B cell (primary cell): ENCODE data around the gene PTAR1. TPM values are rescaled to one million over a fixed set of nuclear protein-coding genes. Genes with fewer than 3 reads are reported as not detected.

ENCODE experiments used
- ATAC-seq: fragments of 200-7000 bp; cut with Tn5 transposase; one replicate; pipeline ENCODE4 v1.10.0; 2021; ENCODE audit warnings: low read depth, mild to moderate bottlenecking, moderate number of reproducible peaks, moderate library complexity
- CTCF ChIA-PET: fragments of 350-600 bp; sonication (Branson Sonifier 250); formaldehyde crosslinking; loops from one replicate; lab custom pipeline; 2021; ENCODE audit warnings: antibody characterized with exemption, inconsistent platforms; lab: Charles Lee
- POLR2A ChIA-PET: fragments of 350-600 bp; sonication (Branson Sonifier 250); formaldehyde crosslinking; loops from one replicate; lab custom pipeline; 2021; ENCODE audit warnings: antibody characterized with exemption; lab: Charles Lee
- DNase-seq: peaks from one replicate; pipeline ENCODE4 v3.0.0; 2013
- H2AFZ ChIP-seq: 2 replicates; pipeline ENCODE4 v1.6.1; 2012; ENCODE audit warnings: mild to moderate bottlenecking, low read depth, low read length; ENCODE audit not compliant: insufficient read depth, poor library complexity, severe bottlenecking
- H3K27ac ChIP-seq, 2 donors: 1 replicate in 1 of 2; 2 replicates in 1 of 2; pipeline ENCODE4 v1.5.1; 2012 to 2013; ENCODE audit warnings: low read length in 2 of 2, mild to moderate bottlenecking in 2 of 2, moderate library complexity in 1 of 2
- H3K27me3 ChIP-seq, 4 experiments: fragments of 200-600 bp in 1 of 4; sonication (generic) in 1 of 4; replicated peaks in 1 of 4; 1 replicate in 2 of 4; 2 replicates in 2 of 4; pipeline versions ENCODE4 v1.6.1 to v1.7.0; 2013 to 2016; ENCODE audit warnings: low read length in 3 of 4, mild to moderate bottlenecking in 2 of 4, mixed read lengths in 1 of 4, moderate library complexity in 1 of 4; ENCODE audit not compliant: insufficient read depth in 4 of 4, control insufficient read depth in 3 of 4; ENCODE audit errors: control extremely low read depth in 1 of 4
- H3K36me3 ChIP-seq, 2 experiments: replicated peaks in 1 of 2; 1 replicate in 1 of 2; 2 replicates in 1 of 2; pipeline versions ENCODE4 v1.6.1 to v1.7.1; 2013; ENCODE audit warnings: low read length in 1 of 2; ENCODE audit not compliant: insufficient read depth in 2 of 2, control insufficient read depth in 1 of 2; ENCODE audit errors: control extremely low read depth in 1 of 2, extremely low read depth in 1 of 2
- H3K4me1 ChIP-seq, 2 donors: fragments of 200-600 bp in 1 of 2; sonication (generic) in 1 of 2; 1 replicate in 1 of 2; 2 replicates in 1 of 2; pipeline versions ENCODE4 v1.5.1 to v1.6.1; 2013 to 2017; ENCODE audit warnings: low read length in 2 of 2; ENCODE audit not compliant: control insufficient read depth in 2 of 2, insufficient read depth in 2 of 2
- H3K4me2 ChIP-seq: replicated peaks from 2 replicates; pipeline ENCODE3; 2012; ENCODE audit warnings: mild to moderate bottlenecking, low read depth, low read length; ENCODE audit not compliant: poor library complexity, severe bottlenecking
- H3K4me3 ChIP-seq, 5 experiments: fragments of 200-600 bp in 1 of 5; sonication (generic) in 1 of 5; 1 replicate in 3 of 5; 2 replicates in 2 of 5; pipeline versions ENCODE4 v1.5.1 to v1.7.0; 2011 to 2016; ENCODE audit warnings: low read length in 4 of 5, mild to moderate bottlenecking in 4 of 5, low read depth in 2 of 5, control low read depth in 1 of 5, moderate library complexity in 1 of 5; ENCODE audit not compliant: insufficient read depth in 1 of 5; ENCODE audit errors: control extremely low read depth in 1 of 5, extremely low read depth in 1 of 5
- H3K79me2 ChIP-seq: fragments of 200-600 bp; sonication (generic); one replicate; pipeline ENCODE4 v1.6.0; 2016; ENCODE audit warnings: low read length; ENCODE audit not compliant: control insufficient read depth, insufficient read depth
- H3K9ac ChIP-seq: fragments of 200-600 bp; sonication (generic); 2 replicates; pipeline ENCODE4 v1.6.1; 2017; ENCODE audit warnings: mild to moderate bottlenecking, low read length, moderate library complexity
- H3K9me3 ChIP-seq, 3 donors: one replicate each; pipeline versions ENCODE4 v1.6.1 to v1.7.1; 2013; ENCODE audit warnings: low read length in 2 of 3; ENCODE audit not compliant: control insufficient read depth in 2 of 3, insufficient read depth in 1 of 3; ENCODE audit errors: control extremely low read depth in 1 of 3
- H4K20me1 ChIP-seq: 2 replicates; pipeline ENCODE4 v1.6.0; 2012; ENCODE audit warnings: mild to moderate bottlenecking, low read length; ENCODE audit not compliant: insufficient read depth, control insufficient read depth, poor library complexity, severe bottlenecking
- H3K27ac Mint-ChIP-seq: one replicate; pipeline ENCODE4 v1.8.0; 2021; ENCODE audit warnings: mixed read lengths
- H3K27me3 Mint-ChIP-seq: one replicate; pipeline ENCODE4 v1.8.0; 2021; ENCODE audit warnings: mixed read lengths
- H3K4me1 Mint-ChIP-seq: one replicate; pipeline ENCODE4 v1.8.0; 2021; ENCODE audit warnings: mixed read lengths
- H3K4me3 Mint-ChIP-seq: one replicate; pipeline ENCODE4 v1.8.0; 2021; ENCODE audit warnings: mixed read lengths
- H3K9me3 Mint-ChIP-seq: one replicate; pipeline ENCODE4 v1.8.0; 2022; ENCODE audit warnings: mixed read lengths; ENCODE audit not compliant: insufficient read depth
- EZH2 ChIP-seq: IDR thresholded peaks from 2 replicates; pipeline ENCODE4 v1.6.1; 2012; ENCODE audit warnings: borderline replicate concordance, low read depth, mild to moderate bottlenecking, moderate library complexity, low read length; ENCODE audit not compliant: insufficient read depth, poor library complexity, severe bottlenecking
- WGBS: methylation state at CpG from one replicate; pipeline ENCODE4 v1.1.5; 2013; ENCODE audit warnings: missing lambda C conversion rate; ENCODE audit not compliant: insufficient coverage; 5-methylcytosine and 5-hydroxymethylcytosine counted together
- intact Hi-C: fragments of 100-400 bp; cut with micrococcal nuclease; formaldehyde crosslinking; loops from one replicate; pipeline ENCODE4 v1.10.0; 2022
- polyA plus RNA-seq: library from polyadenylated mRNA; depleted of rRNA; stranded (reverse); fragments of >200 nt; gene quantifications from 2 replicates; pipeline ENCODE4 v1.2.3, GENCODE V29; 2012
- total RNA-seq, 2 donors: library from RNA; stranded (reverse); fragments of 120-200 nt in 1 of 2; gene quantifications; 1 replicate in 1 of 2; 2 replicates in 1 of 2; pipeline versions ENCODE4 v1.2.3 to v1.2.4, GENCODE V29; 2013 to 2022
- TF ChIP-seq, protein P1 (sequence below): fragments of 200-600 bp; IDR thresholded peaks from one replicate; pipeline ENCODE4 v1.8.0; 2022; ENCODE audit warnings: antibody characterized with exemption, mild to moderate bottlenecking

PTAR1 gene
- total and polyA plus RNA-seq, 2 donors (not counting 1 experiment from before 2014, with no cell fraction given): 20.5 to 72.1 TPM

DNA sequence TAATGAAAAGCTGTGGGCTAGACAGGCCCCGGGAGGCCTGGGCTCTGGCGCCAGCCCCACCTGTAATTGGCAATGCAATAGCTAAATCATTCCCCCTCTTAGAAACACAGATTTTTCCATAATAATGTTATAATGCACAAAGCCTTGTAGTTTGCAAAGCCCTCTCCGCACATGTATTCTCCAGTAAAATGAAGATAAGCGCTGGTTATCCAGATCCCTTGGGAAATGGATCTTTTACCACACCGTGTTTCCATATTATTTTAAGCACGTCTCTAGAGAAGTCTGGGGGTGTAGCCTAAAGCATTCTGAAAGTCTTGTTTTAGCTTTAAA, 86.5 kb downstream of the PTAR1 start:
- Mint-ChIP-seq H3K27ac (no peak overlapping the region), H3K27me3 (peaks cover 44% of the 10 kb centered on the region), H3K9me3 (no peaks in the 10 kb centered on the region), H3K4me1 (peaks cover 13% of the 10 kb centered on the region), H3K4me3 (peak overlapping the region; percentile 87)
- Histone ChIP-seq H3K9me3 (no peaks in the 10 kb centered on the region), H2AFZ (peak overlapping the region; percentile 75), H3K27ac (no peak overlapping the region), H3K9ac (peak overlapping the region; percentile 52), H3K79me2 (no peaks in the 10 kb centered on the region), H3K36me3 (no peaks in the 10 kb centered on the region), H4K20me1 (no peaks in the 10 kb centered on the region), H3K4me2 (peak overlapping the region; percentile 83), H3K4me3 (peak overlapping the region in 3 of 5 experiments; percentile 54 to 60 (median 55)), H3K4me1 (peaks cover 13 to 14% of the 10 kb centered on the region in 2 donors), H3K27me3 (peaks cover 0 to 33% (median 15%) of the 10 kb centered on the region in 4 experiments)
- CTCF ChIA-PET: interaction anchor here (0.8 to 2.5 kb wide), 4 partner anchors 13 to 929 kb away, joined by 3 to 8 read pairs (median 4); no protein-coding TSS in a partner anchor
- no peak for ATAC-seq
- POLR2A ChIA-PET: no interaction called here
- intact Hi-C loops: no loop called here
- WGBS: 0% methylated on average over 2 of the region's 6 CpGs
- DNase-seq: no peak
- TF ChIP-seq, protein P1, sequence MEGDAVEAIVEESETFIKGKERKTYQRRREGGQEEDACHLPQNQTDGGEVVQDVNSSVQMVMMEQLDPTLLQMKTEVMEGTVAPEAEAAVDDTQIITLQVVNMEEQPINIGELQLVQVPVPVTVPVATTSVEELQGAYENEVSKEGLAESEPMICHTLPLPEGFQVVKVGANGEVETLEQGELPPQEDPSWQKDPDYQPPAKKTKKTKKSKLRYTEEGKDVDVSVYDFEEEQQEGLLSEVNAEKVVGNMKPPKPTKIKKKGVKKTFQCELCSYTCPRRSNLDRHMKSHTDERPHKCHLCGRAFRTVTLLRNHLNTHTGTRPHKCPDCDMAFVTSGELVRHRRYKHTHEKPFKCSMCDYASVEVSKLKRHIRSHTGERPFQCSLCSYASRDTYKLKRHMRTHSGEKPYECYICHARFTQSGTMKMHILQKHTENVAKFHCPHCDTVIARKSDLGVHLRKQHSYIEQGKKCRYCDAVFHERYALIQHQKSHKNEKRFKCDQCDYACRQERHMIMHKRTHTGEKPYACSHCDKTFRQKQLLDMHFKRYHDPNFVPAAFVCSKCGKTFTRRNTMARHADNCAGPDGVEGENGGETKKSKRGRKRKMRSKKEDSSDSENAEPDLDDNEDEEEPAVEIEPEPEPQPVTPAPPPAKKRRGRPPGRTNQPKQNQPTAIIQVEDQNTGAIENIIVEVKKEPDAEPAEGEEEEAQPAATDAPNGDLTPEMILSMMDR: no peak
- TF ChIP-seq EZH2: no peak

DNA sequence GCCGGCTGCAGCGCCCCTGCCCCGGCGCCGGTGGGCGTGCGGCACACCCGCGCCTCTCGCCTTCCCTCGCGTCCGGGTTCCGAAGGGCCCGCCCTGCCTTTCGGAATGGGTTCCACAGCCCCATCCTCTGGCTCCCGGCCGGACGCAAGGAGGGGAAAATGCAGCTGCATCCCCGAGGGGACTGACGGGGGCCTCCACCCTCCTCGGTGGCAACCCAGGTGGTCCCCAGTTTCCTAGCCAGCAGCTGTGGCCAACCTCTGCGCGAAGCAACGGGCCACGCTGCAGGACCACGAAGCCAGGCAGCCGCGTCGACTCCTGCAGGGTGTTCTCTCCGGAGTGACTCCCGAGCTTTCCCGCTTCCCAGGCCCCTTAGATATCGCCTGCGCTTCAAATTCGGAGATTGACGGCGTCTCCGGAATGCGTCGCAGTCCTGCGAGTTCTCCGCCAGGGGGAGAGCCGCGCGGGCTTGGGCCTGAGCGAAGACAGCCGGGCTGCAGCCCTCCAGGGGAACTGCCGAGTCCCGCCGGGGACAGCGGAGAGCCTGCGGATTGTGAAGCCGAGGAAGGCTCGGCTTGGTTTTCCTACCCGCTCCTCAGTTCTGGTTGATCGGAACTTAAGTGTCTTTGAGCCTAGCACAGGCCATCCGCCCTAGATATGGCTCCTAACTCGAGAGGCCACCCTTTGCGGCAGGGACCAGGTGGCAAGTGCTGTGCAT, 87.1 kb downstream of the PTAR1 start:
- Histone ChIP-seq H3K9ac (peak overlapping the region; percentile 52), H3K27ac (no peak overlapping the region), H2AFZ (peak overlapping the region; percentile 75), H3K9me3 (no peaks in the 10 kb centered on the region), H4K20me1 (no peaks in the 10 kb centered on the region), H3K4me2 (peak overlapping the region; percentile 83), H3K4me1 (peaks cover 13 to 14% of the 10 kb centered on the region in 2 donors), H3K36me3 (no peaks in the 10 kb centered on the region), H3K79me2 (no peaks in the 10 kb centered on the region), H3K4me3 (peak overlapping the region in 4 of 5 experiments; percentile 49 to 60 (median 54)), H3K27me3 (peaks cover 0 to 33% (median 15%) of the 10 kb centered on the region in 4 experiments)
- TF ChIP-seq, protein P1: peak; percentile 80
- TF ChIP-seq EZH2: no peak
- peak; percentile 81 for ATAC-seq
- intact Hi-C loops: no loop called here
- Mint-ChIP-seq H3K4me3 (peak overlapping the region; percentile 87), H3K4me1 (peaks cover 13% of the 10 kb centered on the region), H3K9me3 (no peaks in the 10 kb centered on the region), H3K27ac (no peak overlapping the region), H3K27me3 (peaks cover 44% of the 10 kb centered on the region)
- CTCF ChIA-PET: interaction anchor here (1.0 to 2.5 kb wide), 3 partner anchors 13 to 247 kb away, joined by 3 to 8 read pairs (median 4); no protein-coding TSS in a partner anchor
- POLR2A ChIA-PET: no interaction called here
- WGBS: 1% methylated on average over 60 of the region's 60 CpGs
- DNase-seq: peak; percentile 66
